Neuronal stem cell (in vitro differentiated cells): ENCODE measurements around the gene CRADD.

Source experiments
- DNase-seq: peaks from one replicate; pipeline ENCODE4 v3.0.0-alpha.2; 2013; ENCODE audit warnings: low spot score
- H2AFZ ChIP-seq: one replicate; pipeline ENCODE4 v1.6.1; 2013; ENCODE audit warnings: mild to moderate bottlenecking, low read length, inconsistent platforms
- H2AK5ac ChIP-seq: 2 replicates; pipeline ENCODE4 v1.6.1; 2013; ENCODE audit warnings: low read depth, mild to moderate bottlenecking, inconsistent platforms, low read length, moderate library complexity, mixed read lengths
- H2BK120ac ChIP-seq: 2 replicates; pipeline ENCODE4 v1.6.1; 2013; ENCODE audit warnings: low read depth, mild to moderate bottlenecking, inconsistent platforms, low read length, moderate library complexity, mixed read lengths
- H2BK12ac ChIP-seq: one replicate; pipeline ENCODE4 v1.6.1; 2013; ENCODE audit warnings: low read length, inconsistent platforms
- H2BK15ac ChIP-seq: 2 replicates; pipeline ENCODE4 v1.6.1; 2013; ENCODE audit warnings: mild to moderate bottlenecking, low read length, inconsistent platforms, mixed read lengths
- H2BK5ac ChIP-seq: one replicate; pipeline ENCODE4 v1.6.1; 2013; ENCODE audit warnings: inconsistent platforms, mild to moderate bottlenecking, low read length, moderate library complexity
- H3K14ac ChIP-seq: one replicate; pipeline ENCODE4 v1.6.1; 2013; ENCODE audit warnings: low read length, inconsistent platforms
- H3K18ac ChIP-seq: 2 replicates; pipeline ENCODE4 v1.6.1; 2013; ENCODE audit warnings: low read length, inconsistent platforms
- H3K23ac ChIP-seq: 2 replicates; pipeline ENCODE4 v1.6.1; 2013; ENCODE audit warnings: low read depth, mild to moderate bottlenecking, mixed read lengths, low read length, inconsistent platforms; ENCODE audit not compliant: poor library complexity
- H3K27ac ChIP-seq: replicated peaks from 3 replicates; pipeline ENCODE4 v1.5.1; 2013; ENCODE audit warnings: low read length, inconsistent platforms
- H3K27me3 ChIP-seq, 3 experiments: 2 replicates each; pipeline ENCODE4 v1.6.1; 2013; ENCODE audit warnings: low read length in 3 of 3, mild to moderate bottlenecking in 2 of 3, inconsistent platforms in 1 of 3, low read depth in 1 of 3, mixed read lengths in 1 of 3, moderate library complexity in 1 of 3; ENCODE audit not compliant: control insufficient read depth in 3 of 3, insufficient read depth in 3 of 3
- H3K36me3 ChIP-seq, 2 donors: replicated peaks in 1 of 2; 2 replicates each; pipeline ENCODE4 v1.6.1; 2013; ENCODE audit warnings: low read length in 2 of 2; ENCODE audit not compliant: control insufficient read depth in 2 of 2, insufficient read depth in 2 of 2
- H3K4ac ChIP-seq: 2 replicates; pipeline ENCODE4 v1.6.1; 2013; ENCODE audit warnings: inconsistent platforms, mild to moderate bottlenecking, low read length, moderate library complexity
- H3K4me1 ChIP-seq, 2 donors: 1 replicate in 1 of 2; 2 replicates in 1 of 2; pipeline ENCODE4 v1.6.1; 2013; ENCODE audit warnings: low read length in 2 of 2, low read depth in 1 of 2; ENCODE audit not compliant: control insufficient read depth in 2 of 2, insufficient read depth in 1 of 2
- H3K4me2 ChIP-seq: one replicate; pipeline ENCODE4 v1.6.1; 2013; ENCODE audit warnings: mild to moderate bottlenecking, low read length, inconsistent platforms; ENCODE audit not compliant: insufficient read depth, poor library complexity, severe bottlenecking
- H3K4me3 ChIP-seq, 2 donors: 2 replicates each; pipeline ENCODE4 v1.5.1; 2013; ENCODE audit warnings: low read length in 2 of 2, mild to moderate bottlenecking in 2 of 2, inconsistent platforms in 1 of 2, moderate library complexity in 1 of 2
- H3K79me1 ChIP-seq: one replicate; pipeline ENCODE4 v1.6.1; 2013; ENCODE audit warnings: low read depth, mild to moderate bottlenecking, inconsistent platforms, low read length, moderate library complexity
- H3K9ac ChIP-seq: one replicate; pipeline ENCODE4 v1.6.1; 2013; ENCODE audit warnings: mild to moderate bottlenecking, low read depth, low read length, inconsistent platforms; ENCODE audit not compliant: poor library complexity
- H3K9me3 ChIP-seq, 2 donors: replicated peaks in 1 of 2; 2 replicates each; pipeline versions ENCODE3 to v1.6.1; 2013; ENCODE audit warnings: low read length in 2 of 2, mild to moderate bottlenecking in 2 of 2, inconsistent platforms in 1 of 2, low read depth in 1 of 2, mixed read lengths in 1 of 2, moderate library complexity in 1 of 2; ENCODE audit not compliant: control insufficient read depth in 2 of 2, insufficient read depth in 1 of 2
- H4K8ac ChIP-seq: one replicate; pipeline ENCODE4 v1.6.1; 2013; ENCODE audit warnings: low read depth, mild to moderate bottlenecking, inconsistent platforms, low read length, moderate library complexity
- H4K91ac ChIP-seq: one replicate; pipeline ENCODE4 v1.6.1; 2013; ENCODE audit warnings: low read length, low read depth, mild to moderate bottlenecking, inconsistent platforms; ENCODE audit not compliant: poor library complexity
- whole genome bisulfite sequencing, 2 donors: extraction: QIAGEN DNeasy Blood & Tissue Kit; methylation state at CpG; one replicate each; pipeline ENCODE4 v1.1.7; 2013; ENCODE audit warnings: missing lambda C conversion rate in 2 of 2, mixed read lengths in 1 of 2; ENCODE audit not compliant: insufficient read length in 2 of 2, insufficient replicate concordance in 1 of 2; ENCODE audit errors: extremely low coverage in 2 of 2; 5-methylcytosine and 5-hydroxymethylcytosine counted together

CRADD gene

DNA sequence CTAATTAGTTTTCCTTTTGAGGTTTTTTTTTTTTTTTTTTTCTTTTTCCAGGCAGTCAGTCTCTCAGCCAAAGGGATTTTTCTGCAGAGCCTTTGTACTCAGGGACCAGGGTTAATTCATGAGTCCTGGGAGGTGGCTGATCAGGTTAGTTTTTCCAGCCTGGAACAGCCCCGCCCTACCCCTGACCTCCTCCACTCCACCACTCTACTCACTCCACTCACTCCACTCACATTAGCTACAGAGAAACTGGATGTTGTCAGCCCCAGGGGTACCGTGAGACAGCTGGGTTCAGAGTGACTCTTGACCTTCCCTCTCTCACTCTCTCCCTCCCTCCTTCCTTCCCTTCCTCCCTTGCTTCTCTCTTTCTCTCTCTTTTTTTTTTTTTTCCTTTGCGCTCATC, 161.0 kb downstream of the CRADD start:
- Histone ChIP-seq H4K8ac (no peak overlapping the region), H3K4me1 (peaks cover 2 to 4% of the 10 kb centered on the region in 2 donors), H3K27ac (no peak overlapping the region), H2BK120ac (no peak overlapping the region), H2BK15ac (no peak overlapping the region), H3K4me2 (no peak overlapping the region), H3K14ac (no peak overlapping the region), H3K27me3 (no peaks in the 10 kb centered on the region), H3K9me3 (no peaks in the 10 kb centered on the region), H3K36me3 (peaks cover 0 to 1% of the 10 kb centered on the region in 2 donors), H3K9ac (no peak overlapping the region), H3K4ac (no peak overlapping the region), H2AK5ac (no peak overlapping the region), H3K23ac (no peak overlapping the region), H3K79me1 (no peaks in the 10 kb centered on the region), H2BK5ac (no peak overlapping the region), H3K18ac (no peak overlapping the region), H3K4me3 (no peak overlapping the region), H2AFZ (no peak overlapping the region), H4K91ac (no peak overlapping the region), H2BK12ac (no peak overlapping the region)
- no CpG with 5 or more reads among the region's 3 CpGs for WGBS, 2 donors
- DNase-seq = no peak

GRCh38 chr12:93839064-93839463, 161.9 kb downstream of the CRADD start:
- H3K36me3 ChIP-seq = peaks cover 0 to 1% of the 10 kb centered on the region in 2 donors
- no peak overlapping the region for H2BK120ac ChIP-seq
- WGBS, 2 donors = no CpG with 5 or more reads among the region's 4 CpGs

DNA sequence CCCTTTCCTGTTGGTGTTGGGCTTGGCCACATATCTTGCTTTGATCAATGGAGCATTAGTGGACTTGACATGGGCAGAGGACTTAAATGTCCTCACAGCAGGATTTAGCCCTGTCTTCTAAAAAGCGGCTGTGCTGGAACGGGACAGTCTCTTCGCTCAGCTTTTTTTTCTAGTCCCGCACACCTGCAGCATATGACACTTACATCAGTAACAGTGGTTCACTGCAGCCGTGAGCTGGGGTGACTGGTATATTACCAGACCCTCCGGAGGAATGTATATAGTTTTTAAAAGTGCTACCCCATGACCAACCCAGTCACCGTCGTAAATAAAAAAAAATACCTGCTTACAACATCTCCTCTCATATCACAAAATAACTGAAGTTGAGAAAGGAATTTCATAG, 164.5 kb downstream of the CRADD start:
- no peaks in the 10 kb centered on the region for H3K9me3 ChIP-seq
- no peaks in the 10 kb centered on the region for H3K27me3 ChIP-seq
- H3K4me3 ChIP-seq = no peak overlapping the region
- no CpG with 5 or more reads among the region's 8 CpGs for WGBS, 2 donors
- H3K79me1 ChIP-seq = no peaks in the 10 kb centered on the region
- no peak overlapping the region for H3K18ac ChIP-seq
- no peak overlapping the region for H3K27ac ChIP-seq
- peaks cover 2 to 4% of the 10 kb centered on the region in 2 donors for H3K4me1 ChIP-seq
- no peak overlapping the region for H4K91ac ChIP-seq
- H3K36me3 ChIP-seq = peaks cover 0 to 1% of the 10 kb centered on the region in 2 donors
- DNase-seq = no peak
- H2BK5ac ChIP-seq = no peak overlapping the region
- no peak overlapping the region for H3K9ac ChIP-seq
- H3K14ac ChIP-seq = no peak overlapping the region
- H2BK120ac ChIP-seq = no peak overlapping the region
- H3K4ac ChIP-seq = no peak overlapping the region
- H2AFZ ChIP-seq = no peak overlapping the region
- no peak overlapping the region for H2BK15ac ChIP-seq
- no peak overlapping the region for H4K8ac ChIP-seq
- no peak overlapping the region for H2AK5ac ChIP-seq
- H3K23ac ChIP-seq = no peak overlapping the region
- no peak overlapping the region for H2BK12ac ChIP-seq
- no peak overlapping the region for H3K4me2 ChIP-seq

More at GRCh38 chr12:93839064-93839463, 161.9 kb downstream of the CRADD start:
- Histone ChIP-seq H4K8ac (no peak overlapping the region), H3K9me3 (no peaks in the 10 kb centered on the region), H3K18ac (no peak overlapping the region), H2AFZ (no peak overlapping the region), H3K4me3 (no peak overlapping the region), H3K79me1 (no peaks in the 10 kb centered on the region), H2BK12ac (no peak overlapping the region), H3K4ac (no peak overlapping the region), H4K91ac (no peak overlapping the region), H3K27me3 (no peaks in the 10 kb centered on the region), H2BK5ac (no peak overlapping the region), H3K4me2 (no peak overlapping the region), H3K14ac (no peak overlapping the region), H2AK5ac (no peak overlapping the region), H3K23ac (no peak overlapping the region), H3K9ac (no peak overlapping the region), H3K4me1 (peaks cover 2 to 4% of the 10 kb centered on the region in 2 donors), H3K27ac (no peak overlapping the region), H2BK15ac (no peak overlapping the region)
- DNase-seq = no peak

DNA sequence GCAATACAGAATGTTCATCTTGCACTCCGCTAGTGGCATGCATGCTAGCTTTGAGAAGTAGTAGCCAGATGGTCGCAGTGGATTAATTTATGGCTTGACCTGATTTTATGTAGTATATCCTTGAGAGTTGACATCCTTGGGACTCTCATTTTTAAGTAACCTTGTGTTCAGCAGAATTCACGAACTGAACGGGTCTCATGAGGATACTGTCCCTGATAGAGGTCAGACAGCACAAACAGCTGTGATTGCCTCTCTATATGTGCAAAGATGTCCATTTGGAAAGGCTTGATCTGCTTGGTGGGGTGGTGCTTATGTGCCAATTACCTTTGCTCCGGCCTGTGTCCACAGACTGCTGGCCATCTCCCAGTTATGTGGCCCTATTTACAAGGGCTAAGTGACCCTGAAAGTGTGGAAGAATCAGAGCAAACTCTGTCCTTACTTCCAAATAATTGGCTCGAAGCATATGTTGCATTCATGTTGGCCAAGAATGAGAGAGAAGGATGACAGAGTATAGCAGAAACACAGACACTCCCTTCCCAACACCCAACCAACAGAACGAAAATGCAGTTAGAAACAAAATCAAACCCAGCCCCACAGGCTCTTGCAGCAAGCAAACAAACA, 167.1 kb downstream of the CRADD start:
- no CpG with 5 or more reads among the region's 7 CpGs for WGBS, 2 donors
- Histone ChIP-seq H2BK120ac (no peak overlapping the region), H2BK15ac (no peak overlapping the region), H2BK12ac (no peak overlapping the region), H2BK5ac (no peak overlapping the region), H3K36me3 (peaks cover 0 to 1% of the 10 kb centered on the region in 2 donors), H3K18ac (no peak overlapping the region), H3K9ac (no peak overlapping the region), H3K23ac (no peak overlapping the region), H3K4me2 (no peak overlapping the region), H3K27ac (no peak overlapping the region), H3K9me3 (no peaks in the 10 kb centered on the region), H2AK5ac (no peak overlapping the region), H3K4me1 (no peaks in the 10 kb centered on the region), H3K14ac (no peak overlapping the region), H2AFZ (no peak overlapping the region), H4K91ac (no peak overlapping the region), H3K79me1 (no peaks in the 10 kb centered on the region), H3K4me3 (no peak overlapping the region), H3K4ac (no peak overlapping the region), H3K27me3 (no peaks in the 10 kb centered on the region), H4K8ac (no peak overlapping the region)
- no peak for DNase-seq
